ENCODE measurements around the gene UBE2E3. TPM values are rescaled to one million over a fixed set of nuclear protein-coding genes. Genes with fewer than 3 reads are reported as not detected.
A peak's percentile ranks its signal among the peaks of the same experiment; 100 is the strongest.

Gene UBE2E3
- total RNA-seq, 1 experiment from 2014 or later = 40.0 TPM

DNA sequence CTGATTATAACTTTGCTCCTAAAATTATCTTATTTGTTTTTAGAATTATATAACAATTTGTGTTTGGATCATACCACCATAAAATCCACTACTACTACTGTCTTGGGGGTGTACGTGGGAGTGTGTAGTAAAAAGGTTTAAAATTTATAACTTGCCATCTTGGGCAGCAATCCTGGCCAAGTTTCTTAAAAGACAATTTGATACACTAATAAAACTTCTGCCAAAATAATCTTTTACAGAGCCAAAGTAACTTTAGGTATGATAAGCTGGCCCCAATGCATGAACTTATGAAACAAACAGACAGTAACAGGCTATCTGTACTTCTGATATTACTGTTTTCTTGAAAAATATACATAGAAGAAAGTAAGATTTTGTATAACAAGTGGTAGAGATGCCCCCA, 11.3 kb upstream of the UBE2E3 start:
- in situ Hi-C loops (cut with HindIII; ENCODE audit: low pct_unique_long_range_greater_than_20kb, low sequenced_read_pairs) = no loop called here

GRCh38 chr2:180970016-180970415, 10.4 kb upstream of the UBE2E3 start:
- no peak for DNase-seq (ENCODE audit: low read depth, low spot score)
- in situ Hi-C loops (cut with HindIII; ENCODE audit: low pct_unique_long_range_greater_than_20kb, low sequenced_read_pairs) = no loop called here

More for the DNA sequence above, 11.3 kb upstream of the UBE2E3 start:
- DNase-seq (ENCODE audit: low read depth, low spot score) = no peak

- no peak for DNase-seq (ENCODE audit: low read depth, low spot score)
- in situ Hi-C loops (cut with HindIII; ENCODE audit: low pct_unique_long_range_greater_than_20kb, low sequenced_read_pairs) = no loop called here
Observed at GRCh38 chr2:180971811-180972210, 8.6 kb upstream of the UBE2E3 start.

GRCh38 chr2:180975585-180975984, 4.8 kb upstream of the UBE2E3 start:
- in situ Hi-C loops (cut with HindIII; ENCODE audit: low pct_unique_long_range_greater_than_20kb, low sequenced_read_pairs) = no loop called here

GRCh38 chr2:180978903-180979748, 1.3 kb upstream of the UBE2E3 start:
- in situ Hi-C loops (cut with HindIII; ENCODE audit: low pct_unique_long_range_greater_than_20kb, low sequenced_read_pairs) = no loop called here
- DNase-seq (ENCODE audit: low read depth, low spot score) = no peak

More at GRCh38 chr2:180975585-180975984, 4.8 kb upstream of the UBE2E3 start:
- no peak for DNase-seq (ENCODE audit: low read depth, low spot score)

DNA sequence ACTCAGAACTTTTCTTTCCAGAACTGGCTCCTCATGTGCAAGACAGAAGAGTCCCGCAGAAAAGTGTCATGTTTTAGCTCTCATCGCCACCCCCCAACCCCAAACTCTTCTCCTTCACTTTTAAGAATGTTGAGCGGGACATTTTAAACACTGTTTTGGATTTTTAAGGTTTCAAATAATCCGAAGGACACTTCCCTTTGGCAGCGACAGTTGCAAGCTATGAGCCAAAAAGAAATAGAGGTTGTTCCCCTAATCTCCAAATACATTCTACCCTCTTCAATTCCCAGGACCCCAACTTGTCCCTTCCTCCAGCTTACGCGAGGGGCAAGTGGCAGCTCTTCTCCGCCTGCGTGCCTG, 678 bp upstream of the UBE2E3 start:
- DNase-seq (ENCODE audit: low read depth, low spot score) = no peak
- in situ Hi-C loops (cut with HindIII; ENCODE audit: low pct_unique_long_range_greater_than_20kb, low sequenced_read_pairs) = no loop called here

DNA sequence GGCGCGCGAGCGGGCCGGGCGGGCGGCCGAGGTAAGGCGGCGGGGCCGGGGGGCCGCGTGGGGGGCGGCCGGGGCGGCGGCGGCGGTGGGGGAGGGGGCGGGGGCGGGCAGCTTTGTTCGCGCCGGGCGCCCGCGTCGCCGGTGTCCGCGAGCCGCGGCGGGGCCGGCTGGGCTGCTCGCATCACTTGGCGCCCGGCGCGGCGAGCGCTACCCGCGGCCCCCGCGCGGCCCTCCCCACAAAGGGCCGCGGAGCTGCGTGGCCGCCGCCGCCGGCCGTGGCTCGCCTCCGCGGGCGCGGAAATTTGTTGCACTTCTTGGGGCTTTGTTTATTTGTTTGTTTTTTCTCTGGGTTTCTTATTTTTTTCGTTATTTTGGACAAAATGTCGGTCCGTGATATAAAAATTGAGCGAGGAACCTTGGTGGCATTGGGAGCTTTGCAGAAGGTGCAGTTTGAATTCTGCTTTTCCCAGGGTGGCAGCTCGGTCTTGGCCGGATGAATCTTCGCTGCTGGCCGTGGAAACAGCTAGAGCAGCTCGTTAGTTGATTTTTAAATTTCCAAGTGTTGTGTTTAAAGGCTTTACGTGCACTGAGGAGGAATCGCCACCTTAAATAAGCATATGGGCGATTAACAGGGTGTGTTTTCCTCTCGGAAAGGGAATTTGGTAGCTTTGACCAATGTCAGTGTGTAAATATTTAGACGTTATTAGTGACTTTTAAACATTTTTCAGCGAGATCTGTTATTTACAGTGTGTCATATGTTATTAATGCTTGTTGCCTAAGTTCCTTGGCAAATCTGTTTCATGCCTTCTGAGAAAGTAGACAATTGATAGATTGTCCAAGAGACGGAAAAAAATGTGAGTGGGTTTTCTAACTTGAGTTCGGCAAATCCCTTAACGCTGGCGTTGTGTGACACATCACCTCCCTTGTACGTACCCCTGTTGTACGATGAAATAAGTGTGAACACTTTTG, 822 bp downstream of the UBE2E3 start:
- in situ Hi-C loops (cut with HindIII; ENCODE audit: low pct_unique_long_range_greater_than_20kb, low sequenced_read_pairs) = no loop called here
- peak; percentile 24 for DNase-seq (ENCODE audit: low read depth, low spot score)

GRCh38 chr2:180983468-180984242, 3.2 kb downstream of the UBE2E3 start:
- in situ Hi-C loops (cut with HindIII; ENCODE audit: low pct_unique_long_range_greater_than_20kb, low sequenced_read_pairs) = no loop called here
- DNase-seq (ENCODE audit: low read depth, low spot score) = peak; percentile 63

DNA sequence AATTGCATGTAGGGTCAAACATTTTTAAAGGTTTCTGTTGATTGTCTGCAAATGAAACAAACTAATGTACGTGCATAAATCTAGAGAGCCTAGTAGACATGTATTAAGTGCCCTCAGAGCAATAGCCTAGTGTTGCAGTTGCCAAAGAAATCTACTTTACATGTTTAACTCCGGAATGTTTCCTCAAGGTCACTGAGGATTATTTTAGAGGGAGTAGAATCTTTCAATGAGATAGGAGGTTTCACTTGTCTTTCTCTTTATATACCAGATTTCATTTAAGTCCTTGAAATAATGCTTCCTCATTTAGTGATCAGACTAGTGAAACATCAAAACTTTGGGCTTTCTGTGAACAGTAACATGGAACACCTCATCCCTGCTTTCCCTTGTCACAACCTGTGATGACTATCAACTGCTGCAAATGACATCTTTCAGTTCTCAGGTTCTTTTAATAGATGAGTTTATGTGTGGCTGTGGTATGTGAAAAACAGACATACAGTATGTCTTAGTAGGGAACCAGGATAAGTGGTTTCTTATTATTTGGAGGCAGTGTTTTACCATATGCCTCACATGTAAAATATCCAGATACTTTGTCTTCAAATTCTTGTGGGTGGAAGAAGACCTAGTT, 5.5 kb downstream of the UBE2E3 start:
- DNase-seq (ENCODE audit: low read depth, low spot score) = no peak
- in situ Hi-C loops (cut with HindIII; ENCODE audit: low pct_unique_long_range_greater_than_20kb, low sequenced_read_pairs) = no loop called here

DNA sequence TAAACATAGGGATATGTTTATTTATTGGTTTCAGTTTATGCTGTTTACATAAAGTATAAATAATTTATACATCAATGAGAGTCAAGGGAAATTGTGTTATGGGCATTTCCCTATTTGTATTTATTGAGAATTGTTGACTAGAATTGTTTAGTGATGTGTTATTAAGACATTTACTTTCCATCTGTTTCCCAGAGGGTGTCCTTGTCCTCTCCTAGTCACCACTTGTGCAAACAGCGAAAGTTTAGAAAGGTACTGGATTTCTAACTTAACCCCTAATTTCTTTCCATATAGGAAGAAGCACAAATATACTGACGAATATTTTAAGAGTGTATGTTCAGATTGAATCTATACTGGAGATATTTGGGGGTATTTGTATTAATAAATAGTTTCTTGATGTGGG, 6.7 kb downstream of the UBE2E3 start:
- in situ Hi-C loops (cut with HindIII; ENCODE audit: low pct_unique_long_range_greater_than_20kb, low sequenced_read_pairs) = no loop called here
- no peak for DNase-seq (ENCODE audit: low read depth, low spot score)

DNA sequence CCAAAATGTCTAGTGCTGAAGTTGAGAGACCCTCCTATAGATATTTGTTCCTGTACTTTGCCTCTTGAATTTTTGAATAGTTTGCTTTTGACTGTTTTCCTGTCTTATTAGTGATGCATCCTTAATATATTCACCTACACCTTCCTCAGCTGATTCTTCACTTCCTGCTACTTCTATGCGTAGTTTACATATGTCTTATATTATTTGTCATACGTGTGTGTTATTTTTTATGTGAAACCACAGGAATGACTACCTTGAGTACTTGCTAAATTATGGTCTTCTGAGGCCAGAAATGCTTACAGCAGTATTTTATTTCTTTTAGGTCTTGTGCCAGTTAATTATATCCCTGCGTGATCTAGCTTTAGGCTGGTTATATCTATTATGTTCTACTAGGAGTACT, 9.9 kb downstream of the UBE2E3 start:
- in situ Hi-C loops (cut with HindIII; ENCODE audit: low pct_unique_long_range_greater_than_20kb, low sequenced_read_pairs) = no loop called here
- no peak for DNase-seq (ENCODE audit: low read depth, low spot score)

- in situ Hi-C loops (cut with HindIII; ENCODE audit: low pct_unique_long_range_greater_than_20kb, low sequenced_read_pairs) = no loop called here
- DNase-seq (ENCODE audit: low read depth, low spot score) = no peak
Observed at GRCh38 chr2:180990794-180991193, 10.4 kb downstream of the UBE2E3 start.

DNA sequence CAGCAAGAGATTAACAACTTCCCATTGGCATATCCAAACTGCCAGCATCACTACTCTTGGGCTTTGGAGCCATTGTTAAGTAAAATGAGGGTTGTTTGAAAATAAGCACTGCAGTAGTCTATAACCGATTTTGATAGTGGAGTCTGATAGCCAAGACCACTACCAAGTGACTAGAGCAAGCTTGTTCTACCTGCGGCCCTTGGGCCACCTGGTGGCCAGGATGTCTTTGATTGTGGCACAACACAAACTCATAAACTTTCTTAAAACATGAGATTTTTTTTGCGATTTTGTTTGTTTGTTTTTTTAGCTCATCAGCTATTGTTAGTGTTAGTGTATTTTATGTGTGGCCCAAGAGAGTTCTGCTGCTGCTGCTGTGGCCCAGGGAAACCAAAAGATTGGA, 11.0 kb downstream of the UBE2E3 start:
- DNase-seq (ENCODE audit: low read depth, low spot score) = no peak
- in situ Hi-C loops (cut with HindIII; ENCODE audit: low pct_unique_long_range_greater_than_20kb, low sequenced_read_pairs) = no loop called here

DNA sequence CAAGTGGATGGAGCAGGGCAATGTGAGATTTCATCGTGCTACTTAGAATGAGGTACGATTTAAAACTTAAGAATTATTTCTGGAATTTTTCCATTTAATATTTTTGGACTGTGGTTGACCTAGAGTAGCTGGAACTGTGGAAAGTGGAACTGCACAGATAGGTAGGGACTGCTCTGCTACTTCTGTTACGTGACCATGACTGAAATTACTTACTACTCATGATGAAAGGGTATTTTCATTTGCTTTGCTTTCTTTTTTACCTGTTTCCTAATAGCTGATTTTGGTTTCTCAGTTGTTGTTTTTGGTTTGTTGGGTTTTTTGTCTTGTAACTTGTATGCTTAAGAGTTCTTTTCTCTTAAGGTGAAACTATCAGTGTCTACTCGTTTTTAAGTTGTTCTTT, 11.4 kb downstream of the UBE2E3 start:
- no peak for DNase-seq (ENCODE audit: low read depth, low spot score)
- in situ Hi-C loops (cut with HindIII; ENCODE audit: low pct_unique_long_range_greater_than_20kb, low sequenced_read_pairs) = no loop called here

- in situ Hi-C loops (cut with HindIII; ENCODE audit: low pct_unique_long_range_greater_than_20kb, low sequenced_read_pairs) = no loop called here
- no peak for DNase-seq (ENCODE audit: low read depth, low spot score)
Observed at GRCh38 chr2:180992994-180993393, 12.6 kb downstream of the UBE2E3 start.

DNA sequence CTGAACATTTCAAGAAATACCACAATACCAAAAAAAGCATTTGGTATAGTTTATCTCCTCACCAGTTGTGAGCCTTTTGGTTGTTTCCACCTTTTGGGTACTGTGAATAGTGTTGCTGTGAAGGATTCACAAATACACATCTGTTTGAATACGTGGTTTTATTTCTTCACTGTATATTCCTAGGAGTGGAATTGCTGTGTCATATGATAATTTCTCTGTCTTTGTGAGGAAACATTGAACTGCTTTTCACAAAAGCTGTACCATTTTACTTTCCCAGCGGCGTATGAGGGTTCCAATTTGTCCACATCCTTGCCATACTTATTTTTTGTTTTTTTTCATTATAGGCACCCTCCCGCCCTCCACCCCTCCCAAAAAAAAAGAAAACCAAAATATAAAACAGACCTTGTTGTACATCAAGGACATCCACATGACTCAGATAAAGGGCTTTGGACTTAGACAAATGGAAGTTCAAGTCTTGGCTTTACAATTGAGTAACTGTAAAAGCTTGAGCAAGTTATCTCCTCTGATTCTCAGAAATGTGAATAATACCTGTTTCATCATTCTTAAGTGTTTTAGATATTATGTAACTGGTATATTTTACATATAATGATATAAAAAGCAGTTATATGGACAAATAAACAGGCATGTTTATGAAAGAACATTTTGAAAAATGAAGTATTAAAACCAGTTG, 19.0 kb downstream of the UBE2E3 start:
- no peak for DNase-seq (ENCODE audit: low read depth, low spot score)
- in situ Hi-C loops (cut with HindIII; ENCODE audit: low pct_unique_long_range_greater_than_20kb, low sequenced_read_pairs) = no loop called here

Data from SK-MEL-5 (cell line).